GM12878 (cell line): ENCODE data around the gene DLK1. TPM values are rescaled to one million over a fixed set of nuclear protein-coding genes. Genes with fewer than 3 reads are reported as not detected.

Source experiments
- ATAC-seq: fragments of 200-7000 bp; cut with Tn5 transposase; 3 replicates; pipeline ENCODE4 v1.9.1; 2020; ENCODE audit warnings: mild to moderate bottlenecking, moderate library complexity
- BruUV-seq: library from RNA; stranded (reverse); fragments of 400-500 nt; replicated peaks from 2 replicates; lab custom pipeline; 2021; lab: Mats Ljungman, UMichigan
- CTCF ChIA-PET: fragments of 300-600 bp; sonication (Branson Sonifier 250); formaldehyde crosslinking; extraction: SDS; loops from one replicate; lab custom pipeline; 2021; ENCODE audit warnings: inconsistent platforms; lab: Yijun Ruan, JAX
- POLR2A ChIA-PET: fragments of 350-600 bp; formaldehyde crosslinking; extraction: SDS; loops from one replicate; lab custom pipeline; 2021; ENCODE audit warnings: inconsistent platforms; lab: Charles Lee
- RAD21 ChIA-PET: fragments of 300-600 bp; sonication (Branson Sonifier 250); formaldehyde crosslinking; loops from one replicate; lab custom pipeline; 2023; ENCODE audit warnings: antibody characterized with exemption; ENCODE audit not compliant: unreplicated experiment; lab: Charles Lee
- SMC1A ChIA-PET: fragments of 300-600 bp; sonication (Branson Sonifier 250); formaldehyde crosslinking; loops from one replicate; lab custom pipeline; 2023; ENCODE audit not compliant: unreplicated experiment, uncharacterized antibody; lab: Charles Lee
- DNase-seq: peaks from one replicate; pipeline ENCODE4 v3.0.0-alpha.2; 2011; ENCODE audit warnings: low read depth, low spot score
- FAIRE-seq: peaks from 3 replicates; lab custom pipeline; 2011; peaks lifted over from hg19 to GRCh38; lab: Jason Lieb, UNC
- H2AFZ ChIP-seq: 2 replicates; pipeline ENCODE4 v1.6.0; 2011; ENCODE audit warnings: low read depth, low read length, control low read depth; ENCODE audit not compliant: control insufficient read depth
- H3K27ac ChIP-seq: 2 replicates; pipeline ENCODE4 v1.5.1; 2011; ENCODE audit warnings: control low read depth; ENCODE audit not compliant: control insufficient read depth, insufficient read depth
- H3K27me3 ChIP-seq, 2 experiments: replicated peaks in 1 of 2; 2 replicates each; pipeline versions ENCODE4 v1.6.0 to v1.6.1; 2011; ENCODE audit warnings: low read length in 1 of 2; ENCODE audit not compliant: control insufficient read depth in 2 of 2, insufficient read depth in 2 of 2
- H3K36me3 ChIP-seq, 2 experiments: 2 replicates each; pipeline ENCODE4 v1.5.1; 2011; ENCODE audit warnings: low read length in 1 of 2; ENCODE audit not compliant: control insufficient read depth in 2 of 2, insufficient read depth in 2 of 2
- H3K4me1 ChIP-seq: 2 replicates; pipeline ENCODE4 v1.6.1; 2011; ENCODE audit warnings: mild to moderate bottlenecking, low read length, moderate library complexity, mixed read lengths; ENCODE audit not compliant: control insufficient read depth, insufficient read depth
- H3K4me2 ChIP-seq: 2 replicates; pipeline ENCODE4 v1.6.0; 2011; ENCODE audit warnings: control low read depth; ENCODE audit not compliant: control insufficient read depth, insufficient read depth
- H3K4me3 ChIP-seq: fragments of 200-600 bp; sonication (generic); 2 replicates; pipeline ENCODE4 v1.5.1; 2016
- H3K79me2 ChIP-seq: 2 replicates; pipeline ENCODE4 v1.6.0; 2011; ENCODE audit warnings: low read length; ENCODE audit not compliant: control insufficient read depth, insufficient read depth
- H3K9ac ChIP-seq: 2 replicates; pipeline ENCODE4 v1.8.0; 2011; ENCODE audit warnings: low read length, control low read depth, mixed read lengths; ENCODE audit not compliant: control insufficient read depth, insufficient read depth
- H3K9me3 ChIP-seq: replicated peaks from 3 replicates; pipeline ENCODE4 v1.5.1; 2011; ENCODE audit warnings: mild to moderate bottlenecking, low read length; ENCODE audit not compliant: control insufficient read depth, insufficient read depth
- H4K20me1 ChIP-seq: 2 replicates; pipeline ENCODE4 v1.6.0; 2011; ENCODE audit not compliant: control insufficient read depth, insufficient read depth
- FOXK2 ChIP-seq: fragments of 450-650 bp; IDR thresholded peaks from 2 replicates; pipeline ENCODE4 v1.6.1; 2017; ENCODE audit warnings: mild to moderate bottlenecking, moderate library complexity
- KLF5 ChIP-seq: fragments of 450-650 bp; IDR thresholded peaks from 2 replicates; pipeline ENCODE4 v1.6.1; 2014; ENCODE audit warnings: mild to moderate bottlenecking; ENCODE audit not compliant: partially characterized antibody
- MTA2 ChIP-seq: fragments of 450-650 bp; IDR thresholded peaks from 2 replicates; pipeline ENCODE4 v1.6.1; 2016; ENCODE audit warnings: low read depth, mild to moderate bottlenecking, moderate library complexity
- PKNOX1 ChIP-seq: fragments of 450-650 bp; IDR thresholded peaks from 2 replicates; pipeline ENCODE4 v1.6.1; 2016; ENCODE audit warnings: mild to moderate bottlenecking
- RELB ChIP-seq: fragments of 450-650 bp; IDR thresholded peaks from 2 replicates; pipeline ENCODE4 v1.6.1; 2017; ENCODE audit warnings: low read depth, mild to moderate bottlenecking, moderate library complexity
- WGBS: methylation state at CpG from one replicate; pipeline ENCODE4 v1.1.6; 2016; ENCODE audit warnings: low lambda C conversion rate; ENCODE audit not compliant: insufficient replicate concordance, insufficient coverage; ENCODE audit errors: missing lambda C conversion rate; 5-methylcytosine and 5-hydroxymethylcytosine counted together
- in situ Hi-C: fragments of 300-500 bp; cut with MboI; formaldehyde crosslinking; loops from 9 replicates; pipeline ENCODE4 v1.14.3; 2018; ENCODE audit warnings: mixed read lengths
- intact Hi-C: fragments of 100-400 bp; cut with micrococcal nuclease; formaldehyde crosslinking; loops from one replicate; pipeline ENCODE4 v1.14.2; 2022; ENCODE audit not compliant: unreplicated experiment
- polyA plus RNA-seq, 11 experiments: library from polyadenylated mRNA; depleted of rRNA in 4 of 11; unstranded in 6 of 11; stranded (reverse) in 5 of 11; fragments of >200 nt; fragmentation: Nextera tagmentation in 4 of 11; fragmentation: Illumina TruSeq in 1 of 11; extraction: Ambion mirVana in 4 of 11; extraction: Trizol in 1 of 11; gene quantifications; 1 replicate in 1 of 11; 2 replicates in 10 of 11; pipeline versions ENCODE4 v1.2.1 to v1.2.3, GENCODE V29; 2011 to 2016; ENCODE audit warnings: inconsistent platforms in 2 of 11, missing spikeins in 2 of 11, low read depth in 1 of 11
- total RNA-seq, 4 experiments: library from RNA; depleted of rRNA in 3 of 4; stranded (reverse); fragments of >200 nt in 3 of 4; fragmentation: Illumina TruSeq in 1 of 4; extraction: Trizol in 1 of 4; gene quantifications; 2 replicates each; pipeline versions ENCODE4 v1.2.1 to v1.2.3, GENCODE V29; 2013 to 2021

DLK1 gene
- total and polyA plus RNA-seq, 10 of the 15 experiments (the other 5 are each of a cell fraction or from before 2014, with no cell fraction given), result 0.87 TPM; not detected in 9

- TF ChIP-seq KLF5 (no peak), PKNOX1 (no peak), FOXK2 (no peak), RELB (no peak), MTA2 (no peak)
Measured at GRCh38 chr14:100772607-100773165, 46.0 kb downstream of the DLK1 start.

More at GRCh38 chr14:100772607-100773165, 46.0 kb downstream of the DLK1 start:
- Histone ChIP-seq H2AFZ (no peak overlapping the region), H3K36me3 (no peaks in the 10 kb centered on the region), H3K79me2 (no peaks in the 10 kb centered on the region), H3K4me1 (no peaks in the 10 kb centered on the region), H3K4me3 (no peak overlapping the region), H4K20me1 (no peaks in the 10 kb centered on the region), H3K9me3 (no peaks in the 10 kb centered on the region), H3K4me2 (no peak overlapping the region), H3K27me3 (peaks cover 0 to 1% of the 10 kb centered on the region in 2 experiments; a peak in 2 of 4 replicates), H3K27ac (no peak overlapping the region), H3K9ac (no peak overlapping the region)
- SMC1A ChIA-PET, result no interaction called here
- CTCF ChIA-PET, result no interaction called here
- WGBS, result 7% methylated on average over 7 of the region's 9 CpGs
- intact Hi-C loops (no loop called here), in situ Hi-C loops (no loop called here)
- no peak for FAIRE-seq
- POLR2A ChIA-PET, result no interaction called here
- no TSS peak for BruUV-seq
- ATAC-seq, result no peak
- DNase-seq, result no peak
- RAD21 ChIA-PET, result no interaction called here
